K562 (cell line): Measurements from ENCODE around the gene RNF187. TPM values are rescaled to one million over a fixed set of nuclear protein-coding genes. Genes with fewer than 3 reads are reported as not detected.

ENCODE experiments used
- CHD1 ChIP-seq: fragments of 200-600 bp; sonication (generic); IDR thresholded peaks from one replicate; pipeline ENCODE4 v1.6.1; 2012; ENCODE audit warnings: mild to moderate bottlenecking, moderate library complexity, low read length, inconsistent platforms
- CUX1 ChIP-seq: fragments of 200-800 bp; sonication (Bioruptor generic); IDR thresholded peaks from 2 replicates; pipeline ENCODE4 v1.6.1; 2016; ENCODE audit warnings: missing genetic modification characterization, missing compliant biosample characterization
- FOXJ2 ChIP-seq: fragments of 200-800 bp; sonication (Bioruptor generic); IDR thresholded peaks from 2 replicates; pipeline ENCODE4 v1.6.1; 2016; ENCODE audit warnings: missing genetic modification characterization, missing compliant biosample characterization
- IFI16 ChIP-seq: fragments of 250-450 bp; sonication (Bioruptor Pico); IDR thresholded peaks from 2 replicates; pipeline ENCODE4 v2.1.2; 2022; ENCODE audit warnings: mild to moderate bottlenecking, inconsistent platforms
- MAZ ChIP-seq, 2 experiments: fragments of 450-650 bp in 1 of 2; sonication (generic) in 1 of 2; formaldehyde crosslinking; IDR thresholded peaks in 1 of 2; conservative IDR thresholded peaks in 1 of 2; 2 replicates each; pipeline versions ENCODE4 v1.4.0 to v1.5.0; 2020; ENCODE audit warnings: mild to moderate bottlenecking in 1 of 2, missing genetic modification reagents in 1 of 2
- NFYB ChIP-seq: IDR thresholded peaks from 2 replicates; pipeline ENCODE4 v1.6.1; 2011; ENCODE audit warnings: mild to moderate bottlenecking, moderate library complexity; ENCODE audit not compliant: insufficient read length; ENCODE audit errors: extremely low read depth
- NONO ChIP-seq, 2 experiments: fragments of 200-400 bp in 1 of 2; fragments of 450-650 bp in 1 of 2; formaldehyde crosslinking in 1 of 2; IDR thresholded peaks; 2 replicates each; pipeline ENCODE4 v1.6.1; 2017; ENCODE audit warnings: low read depth in 2 of 2, mild to moderate bottlenecking in 2 of 2, moderate library complexity in 2 of 2, low read length in 1 of 2
- PATZ1 ChIP-seq: fragments of 250-450 bp; sonication (Bioruptor Pico); IDR thresholded peaks from 2 replicates; pipeline ENCODE4 v1.5.0; 2020; ENCODE audit warnings: mild to moderate bottlenecking, borderline replicate concordance
- PHF8 ChIP-seq: fragments of 200-600 bp; sonication (generic); IDR thresholded peaks from 2 replicates; pipeline ENCODE4 v1.6.1; 2012; ENCODE audit warnings: mixed run types, mild to moderate bottlenecking, inconsistent platforms, low read length, moderate library complexity, borderline replicate concordance
- POLR2G ChIP-seq: fragments of 200-400 bp; formaldehyde crosslinking; IDR thresholded peaks from 2 replicates; pipeline ENCODE4 v1.6.1; 2017; ENCODE audit warnings: low read depth, mild to moderate bottlenecking, antibody characterized with exemption, low read length, moderate library complexity
- TCF15 ChIP-seq: fragments of 250-450 bp; sonication (Bioruptor Pico); IDR thresholded peaks from 2 replicates; pipeline ENCODE4 v1.8.0; 2022; ENCODE audit warnings: moderate library complexity, mild to moderate bottlenecking, inconsistent platforms
- ZBTB33 ChIP-seq: sonication (generic); formaldehyde crosslinking; IDR thresholded peaks from 2 replicates; pipeline ENCODE4 v1.8.1; 2023; ENCODE audit warnings: mild to moderate bottlenecking, missing genetic modification reagents
- ZNF639 ChIP-seq, 2 experiments: fragments of 200-800 bp in 1 of 2; sonication (Bioruptor generic) in 1 of 2; sonication (generic) in 1 of 2; formaldehyde crosslinking in 1 of 2; IDR thresholded peaks in 1 of 2; conservative IDR thresholded peaks in 1 of 2; 2 replicates each; pipeline versions ENCODE4 v1.5.0 to v1.6.1; 2016 to 2020; ENCODE audit warnings: missing compliant biosample characterization in 1 of 2, missing genetic modification characterization in 1 of 2, missing genetic modification reagents in 1 of 2
- polyA plus RNA-seq, 8 experiments: library from polyadenylated mRNA; depleted of rRNA in 4 of 8; stranded (reverse) in 5 of 8; unstranded in 3 of 8; fragments of >200 nt; fragmentation: Nextera tagmentation in 2 of 8; fragmentation: Illumina TruSeq in 1 of 8; extraction: Ambion mirVana in 2 of 8; extraction: Trizol in 1 of 8; gene quantifications; 2 replicates each; pipeline versions ENCODE4 v1.2.1 to v1.2.3, GENCODE V29; 2011 to 2014; ENCODE audit warnings: inconsistent platforms in 1 of 8, missing spikeins in 1 of 8
- total RNA-seq, 7 experiments: library from RNA; depleted of rRNA in 6 of 7; stranded (reverse); fragments of >200 nt in 6 of 7; fragmentation: Illumina TruSeq in 2 of 7; extraction: Trizol in 2 of 7; gene quantifications; 2 replicates each; pipeline versions ENCODE4 v1.2.1 to v1.2.3, GENCODE V29; 2011 to 2021; ENCODE audit warnings: low replicate concordance in 1 of 7

RNF187 gene
- total and polyA plus RNA-seq, 9 of the 15 experiments (the other 6 are each of a cell fraction or from before 2014, with no cell fraction given), result 2.3 to 119 (median 41.9) TPM

GRCh38 chr1:228487336-228488124 is at the start of gene RNF187 (continued):
- TF ChIP-seq NONO (IDR thresholded peaks at IDR 0.05; ENCODE audit: low read depth in 2 of 2, low read length in 1 of 2), result peak in 1 of 2 experiments; percentile 84; a peak in 2 of 4 replicates
- TF ChIP-seq TCF15 (CRISPR knock-in tag), result no peak
- 0 out of 2 replicates have a peak, but pooled peaks have one; percentile 44 for TF ChIP-seq CUX1
- TF ChIP-seq MAZ (CRISPR knock-in tag; conservative IDR thresholded peaks at IDR 0.05 in 1 of 2, IDR thresholded peaks at IDR 0.05 in 1 of 2), result no peak; a peak in 1 of 4 replicates
- TF ChIP-seq ZBTB33 (CRISPR knock-in tag), result 0 out of 2 replicates have a peak, but pooled peaks have one; percentile 24
- peak; percentile 72 for TF ChIP-seq CHD1
- TF ChIP-seq IFI16, result no peak
- peak in 1 of 2 experiments; percentile 70; a peak in 1 of 4 replicates for TF ChIP-seq ZNF639 (CRISPR knock-in tag; conservative IDR thresholded peaks at IDR 0.05 in 1 of 2, IDR thresholded peaks at IDR 0.05 in 1 of 2)
- TF ChIP-seq POLR2G, result peak; percentile 78
- no peak for TF ChIP-seq PATZ1 (CRISPR knock-in tag)
- peak; percentile 49; the same call in 1 of the 2 replicates for TF ChIP-seq PHF8
- TF ChIP-seq FOXJ2 (tag), result peak; percentile 88
- no peak for TF ChIP-seq NFYB
